ENCODE data around the gene TNS4. TPM values are rescaled to one million over a fixed set of nuclear protein-coding genes. Genes with fewer than 3 reads are reported as not detected.

Gene TNS4
- polyA plus RNA-seq (2011; rRNA removed) (0.07 and 0.10 TPM in 2 replicates), polyA minus RNA-seq (2011; rRNA and poly(A)+ RNA removed) (0.04 and 0.09 TPM in 2 replicates)

- ChIA-PET POLR2A (interaction anchor here (1.2 kb wide), 1 partner anchor 16 kb away, joined by 3 read pairs; no protein-coding TSS in a partner anchor), CTCF (interaction anchor here (0.8 kb wide), 1 partner anchor 10 kb away, joined by 3 read pairs; no protein-coding TSS in a partner anchor)
- TF ChIP-seq CTCF (IDR thresholded peaks at IDR 0.05; ENCODE audit: low read depth, low read length): no peak
- no peak for DNase-seq (ENCODE audit: low read depth, low spot score)
- H3K9me3 ChIP-seq (ENCODE audit: control insufficient read depth, insufficient read depth, low read length): no peaks in the 10 kb centered on the region; the same call in 1 of the 2 replicates
- no peak within 1 kb of the TSS for H3K27ac ChIP-seq (ENCODE audit: low read depth, low read length)
- H3K4me3 ChIP-seq (ENCODE audit: low read depth, low read length): no peak within 1 kb of the TSS
- no peaks in the 10 kb centered on the region for H3K27me3 ChIP-seq (ENCODE audit: control insufficient read depth, insufficient read depth, low read length)
Measured at GRCh38 chr17:40501499-40501911, at the start of gene TNS4. Gene TNS4, minus strand, starts transcription at chr17:40501623. Its CDS starts 5,198 bp downstream, at chr17:40496425.

- no peak for DNase-seq (ENCODE audit: low read depth, low spot score)
- no peak overlapping the region for H3K4me3 ChIP-seq (ENCODE audit: low read depth, low read length)
- H3K27me3 ChIP-seq (ENCODE audit: control insufficient read depth, insufficient read depth, low read length): no peaks in the 10 kb centered on the region
- TF ChIP-seq CTCF (IDR thresholded peaks at IDR 0.05; ENCODE audit: low read depth, low read length): no peak
- ChIA-PET CTCF (interaction anchor here (2.0 to 2.4 kb wide), 2 partner anchors 9 to 16 kb away, joined by 10 to 14 read pairs; no protein-coding TSS in a partner anchor), POLR2A (interaction anchor here (0.8 to 5.5 kb wide), 15 partner anchors 8 to 207 kb away, joined by 3 to 64 read pairs (median 7); partner anchors contain the start of gene IGFBP4)
- H3K9me3 ChIP-seq (ENCODE audit: control insufficient read depth, insufficient read depth, low read length): peaks cover 8% of the 10 kb centered on the region
- peak overlapping the region; percentile 100 for H3K27ac ChIP-seq (ENCODE audit: low read depth, low read length)
Measured at GRCh38 chr17:40550608-40551007, 49.2 kb upstream of the TNS4 start.

GRCh38 chr17:40548982-40549685 lies 47.7 kb upstream of the TNS4 start:
- peak overlapping the region; percentile 100 for H3K27ac ChIP-seq (ENCODE audit: low read depth, low read length)
- no peaks in the 10 kb centered on the region; the same call in 1 of the 2 replicates for H3K9me3 ChIP-seq (ENCODE audit: control insufficient read depth, insufficient read depth, low read length)
- peak; percentile 85 for DNase-seq (ENCODE audit: low read depth, low spot score)
- POLR2A ChIA-PET: interaction anchor here (0.6 to 5.5 kb wide), 9 partner anchors 13 to 287 kb away, joined by 3 to 64 read pairs (median 3); partner anchors contain the start of gene TOP2A
- no peaks in the 10 kb centered on the region for H3K27me3 ChIP-seq (ENCODE audit: control insufficient read depth, insufficient read depth, low read length)
- CTCF ChIA-PET: interaction anchor here (0.6 to 3.1 kb wide), 5 partner anchors 12 to 1099 kb away, joined by 4 to 22 read pairs (median 9); no protein-coding TSS in a partner anchor
- no peak overlapping the region for H3K4me3 ChIP-seq (ENCODE audit: low read depth, low read length)
- TF ChIP-seq CTCF (IDR thresholded peaks at IDR 0.05; ENCODE audit: low read depth, low read length): no peak

GRCh38 chr17:40548491-40548981 lies 47.1 kb upstream of the TNS4 start:
- no peak overlapping the region for H3K4me3 ChIP-seq (ENCODE audit: low read depth, low read length)
- peak overlapping the region; percentile 100 for H3K27ac ChIP-seq (ENCODE audit: low read depth, low read length)
- DNase-seq (ENCODE audit: low read depth, low spot score): no peak
- ChIA-PET POLR2A (interaction anchor here (0.6 to 5.5 kb wide), 5 partner anchors 12 to 131 kb away, joined by 3 to 64 read pairs (median 11); partner anchors contain the start of gene TOP2A), CTCF (interaction anchor here (1.4 to 3.1 kb wide), 4 partner anchors 12 to 71 kb away, joined by 4 to 22 read pairs (median 11); no protein-coding TSS in a partner anchor)
- TF ChIP-seq CTCF (IDR thresholded peaks at IDR 0.05; ENCODE audit: low read depth, low read length): no peak
- no peaks in the 10 kb centered on the region for H3K27me3 ChIP-seq (ENCODE audit: control insufficient read depth, insufficient read depth, low read length)
- no peaks in the 10 kb centered on the region; the same call in 1 of the 2 replicates for H3K9me3 ChIP-seq (ENCODE audit: control insufficient read depth, insufficient read depth, low read length)

Measured in AG04450 (cell line).